ENCODE measurements around the gene TGFA. TPM values are rescaled to one million over a fixed set of nuclear protein-coding genes. Genes with fewer than 3 reads are reported as not detected.
A peak's percentile ranks its signal among the peaks of the same experiment; 100 is the strongest.

TGFA gene
- total RNA-seq, 1 donor from 2014 or later, result 8.0 TPM

DNA sequence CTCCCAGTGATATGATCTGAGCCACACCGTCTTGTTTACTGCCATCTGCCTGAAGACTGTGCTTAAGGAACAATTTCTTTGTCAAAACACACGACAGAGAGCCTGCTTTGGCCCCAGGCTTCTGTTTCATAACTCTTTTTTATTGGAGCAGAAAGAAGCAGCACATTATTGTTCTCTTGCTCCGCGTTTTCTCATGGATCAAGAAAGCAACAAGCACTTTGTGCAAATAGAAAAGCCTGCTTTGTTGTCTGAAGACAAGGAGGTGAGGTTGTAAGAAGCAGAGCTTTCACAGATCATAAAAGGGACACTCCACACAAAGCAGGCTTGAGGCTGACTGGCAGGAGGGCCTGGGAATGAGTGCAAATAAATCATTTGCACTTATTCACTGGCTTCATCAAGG is 133.5 kb downstream of the TGFA start:
- DNase-seq (ENCODE audit: low read depth in 2 of 2), result no peak

DNA sequence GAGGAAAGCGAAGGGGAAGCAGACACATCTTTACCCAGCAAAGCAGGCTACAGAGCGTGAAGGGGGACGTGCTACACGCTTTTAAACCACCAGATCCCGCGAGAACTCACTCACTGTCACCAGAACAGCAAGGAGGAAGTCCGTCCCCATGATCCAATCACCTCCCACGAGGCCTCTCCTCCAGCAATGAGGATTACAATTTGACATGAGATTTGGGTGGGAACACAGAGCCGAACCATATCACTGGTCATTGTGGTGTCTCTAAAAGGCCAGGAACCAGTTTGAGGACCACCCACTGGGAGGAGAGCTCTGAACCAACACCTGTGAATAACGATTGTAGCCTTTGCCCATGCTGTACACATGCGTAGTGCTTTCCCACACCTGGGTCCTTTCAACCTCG is 135.1 kb downstream of the TGFA start:
- DNase-seq (ENCODE audit: low read depth in 2 of 2), result no peak

DNA sequence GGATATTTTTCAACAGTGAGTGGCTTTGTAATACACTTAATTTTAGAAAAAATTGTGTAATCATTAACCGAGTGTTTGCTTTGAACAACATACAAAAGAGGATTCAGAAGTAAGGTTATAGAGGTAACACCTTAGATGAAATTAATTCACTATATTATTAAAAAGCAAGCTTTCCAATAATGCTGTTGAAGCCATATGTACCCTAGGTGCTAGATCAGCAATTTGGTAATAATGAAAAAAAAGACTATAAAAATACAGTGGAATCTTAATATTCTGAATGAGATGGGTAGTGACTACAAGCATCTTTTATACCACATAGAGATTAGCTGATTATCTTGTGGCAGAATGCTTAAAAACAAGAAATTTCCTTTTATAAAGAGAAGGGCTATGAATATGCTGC is 136.6 kb downstream of the TGFA start:
- no peak for DNase-seq (ENCODE audit: low read depth in 2 of 2)

DNA sequence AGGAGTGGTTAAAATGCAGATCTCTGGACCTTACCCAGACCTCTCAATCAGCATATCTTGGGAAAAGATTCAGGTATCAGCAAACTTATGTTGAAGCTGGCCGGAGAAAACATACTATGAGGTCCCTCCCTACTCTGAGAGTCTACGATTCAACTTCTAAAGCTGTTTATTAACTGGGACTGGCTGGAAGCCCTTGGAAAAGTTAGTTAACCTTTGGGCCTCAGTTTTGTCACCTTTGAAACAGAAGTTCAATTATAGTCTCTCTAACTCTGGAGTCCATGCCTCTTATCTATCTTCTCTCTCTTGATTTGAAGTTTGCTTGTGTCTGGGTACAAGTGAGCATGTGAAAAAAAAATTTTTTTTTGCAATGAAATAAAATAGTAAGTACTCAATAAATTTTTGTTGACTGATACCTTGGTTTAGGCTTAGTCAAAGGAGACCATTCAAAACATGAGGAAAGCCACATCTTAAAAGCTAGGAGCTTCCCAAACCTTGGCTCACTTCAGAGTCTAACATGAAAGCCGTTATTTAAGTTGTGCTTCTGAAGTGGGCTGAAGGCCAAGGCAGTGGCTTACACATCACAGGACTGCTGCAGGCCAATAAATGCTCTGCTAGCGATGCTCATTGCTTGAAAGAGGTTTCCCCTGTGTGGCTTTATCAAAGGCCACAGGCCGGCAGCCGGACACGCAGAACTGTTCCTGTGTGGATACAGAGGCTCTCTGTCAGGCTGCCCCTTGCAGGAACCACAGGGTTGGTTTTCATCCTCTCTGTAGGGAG is 141.1 kb downstream of the TGFA start:
- peak in 1 of 2 donors; percentile 17 for DNase-seq (ENCODE audit: low read depth in 2 of 2)

DNA sequence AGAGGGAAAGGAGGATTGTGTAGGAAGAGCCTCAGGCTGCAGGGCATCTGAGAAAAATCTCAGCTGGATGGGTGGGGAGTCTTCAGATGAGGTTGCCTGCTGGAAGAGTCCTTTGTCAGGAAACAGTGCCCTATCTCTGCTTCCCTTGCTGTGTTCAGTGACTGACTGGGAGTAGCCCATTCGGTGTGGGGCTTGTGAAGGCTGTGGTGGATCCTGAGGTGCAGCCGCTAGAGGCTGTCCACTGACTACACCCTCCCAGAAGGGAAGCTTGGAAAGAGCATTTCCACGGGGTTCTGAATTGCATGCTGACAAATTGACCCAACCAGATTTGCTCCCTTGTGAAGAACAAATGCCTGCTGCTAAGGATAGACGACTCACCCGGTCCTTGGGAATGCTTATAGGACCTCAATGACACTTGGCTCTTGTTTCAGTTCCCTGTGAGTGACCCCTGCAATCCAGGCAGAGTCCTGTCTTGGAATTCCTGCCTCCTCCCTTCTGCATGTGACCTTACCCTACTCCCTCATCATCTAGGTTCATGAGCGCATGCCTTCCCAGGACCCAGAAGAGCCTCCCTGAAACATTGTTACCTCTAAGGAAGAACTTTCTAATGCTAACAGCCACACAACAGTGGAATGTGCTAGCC is 142.0 kb downstream of the TGFA start:
- no peak for DNase-seq (ENCODE audit: low read depth in 2 of 2)

DNA sequence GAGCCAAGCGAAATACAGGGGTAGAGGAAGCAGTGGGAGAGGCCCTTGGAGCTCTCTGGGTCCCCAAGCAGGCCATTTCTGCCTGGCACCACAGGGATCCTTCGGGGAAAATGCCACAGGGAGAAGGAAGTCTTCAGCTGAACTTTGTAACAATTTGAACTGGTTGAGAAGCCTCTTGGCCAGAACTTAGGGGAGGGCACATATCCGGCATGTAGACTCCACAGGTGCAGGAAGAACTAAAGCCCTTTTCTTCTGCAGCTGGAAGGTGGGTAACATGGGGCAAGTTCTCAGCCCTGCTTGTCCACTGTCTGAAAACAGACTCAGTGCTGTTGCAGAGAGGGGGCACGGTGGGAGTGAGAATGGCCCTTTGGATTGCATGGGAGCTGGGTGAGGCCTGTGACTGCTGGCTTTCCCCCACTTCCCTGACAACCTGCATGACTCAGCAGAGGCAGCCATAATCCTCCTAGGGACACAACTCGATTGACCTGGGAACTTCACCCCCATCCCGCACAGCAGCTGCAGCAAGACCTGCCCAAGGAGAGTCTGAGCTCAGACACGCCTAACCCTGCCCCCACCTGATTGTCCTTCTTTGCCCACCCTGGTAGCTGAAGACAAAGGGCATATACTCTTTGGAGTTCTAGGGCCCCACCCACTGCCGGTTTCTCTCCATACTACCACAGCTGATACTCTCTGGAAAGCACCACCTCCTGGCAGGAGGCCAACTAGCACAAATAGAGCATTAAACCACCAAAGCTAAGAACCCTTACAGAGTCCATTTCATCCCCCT is 150.2 kb downstream of the TGFA start:
- DNase-seq (ENCODE audit: low read depth in 2 of 2), result no peak

DNA sequence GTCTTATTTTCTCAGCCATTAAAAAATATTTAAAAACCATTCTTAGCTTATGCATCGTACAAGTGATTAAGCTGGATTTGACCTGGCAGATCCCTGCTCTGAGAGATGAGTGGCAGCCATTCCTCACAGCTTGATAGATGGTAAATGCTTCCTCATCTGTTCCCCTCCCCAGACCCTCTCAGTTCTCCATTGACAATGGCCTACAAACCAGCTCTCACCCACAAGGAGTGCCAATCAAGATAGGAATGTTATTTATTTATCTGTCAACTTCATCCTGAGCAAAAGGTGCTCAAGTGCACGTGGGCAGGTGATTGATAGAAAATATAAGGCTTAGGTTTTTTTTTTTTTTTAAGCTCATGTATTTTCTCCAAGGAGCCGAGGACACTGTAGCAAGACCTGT is 153.1 kb downstream of the TGFA start:
- no peak for DNase-seq (ENCODE audit: low read depth in 2 of 2)

DNA sequence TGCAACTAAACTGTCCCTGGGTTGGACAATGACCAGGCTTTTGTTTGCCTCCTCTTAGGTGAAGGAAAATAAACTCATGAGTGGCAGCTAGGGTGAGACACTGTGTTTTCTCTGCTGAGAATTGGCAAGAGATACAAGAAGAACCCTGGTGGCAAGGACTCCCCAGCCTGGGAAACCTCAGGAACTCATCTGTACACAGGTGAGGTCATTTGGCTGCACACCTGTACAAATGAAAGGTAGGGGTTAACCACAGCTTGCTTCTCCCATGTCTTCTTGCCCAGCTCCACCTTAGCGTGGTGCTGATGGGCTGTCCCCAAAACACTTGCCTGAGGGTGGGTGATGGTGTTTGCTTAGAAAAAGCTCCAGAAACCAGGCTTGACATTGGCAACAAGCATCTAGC is 154.6 kb downstream of the TGFA start:
- DNase-seq (ENCODE audit: low read depth in 2 of 2), result no peak

Other genes starting within 250 kb of the TGFA start
- 8.0 and 23.4 TPM in 2 replicates for gene ADD2, start 214.4 kb upstream of the TGFA start, total RNA-seq
- 0.13 TPM in 1 of 2 replicates, not detected in the other for gene FIGLA, start 236.8 kb upstream of the TGFA start, total RNA-seq

Measured in dermis microvascular lymphatic vessel endothelial cell (primary cell).